HL-60 (cell line): ENCODE results near the gene BTBD2.

Source experiments
- DNase-seq, 2 experiments: peaks; one replicate each; pipeline ENCODE4 v3.0.0-alpha.2; 2010 to 2020; ENCODE audit warnings: low read depth in 1 of 2, low spot score in 1 of 2
- H3K27ac ChIP-seq: fragments of 250-450 bp; sonication (Bioruptor Pico); replicated peaks from 2 replicates; pipeline ENCODE4 v1.5.1; 2020; ENCODE audit warnings: mild to moderate bottlenecking, moderate library complexity
- H3K27me3 ChIP-seq: fragments of 250-450 bp; sonication (Bioruptor Pico); 2 replicates; pipeline ENCODE4 v1.5.1; 2021; ENCODE audit warnings: mild to moderate bottlenecking, moderate library complexity; ENCODE audit not compliant: insufficient read depth, poor library complexity, severe bottlenecking
- H3K4me3 ChIP-seq: replicated peaks from 2 replicates; pipeline ENCODE4 v1.5.1; 2011; ENCODE audit warnings: mild to moderate bottlenecking, control low read depth, low read length; ENCODE audit not compliant: insufficient read depth
- CTCF ChIP-seq: IDR thresholded peaks from one replicate; pipeline ENCODE4 v1.5.1; 2011; ENCODE audit warnings: low read length, control low read depth, inconsistent platforms; ENCODE audit not compliant: insufficient read depth
- GABPA ChIP-seq: IDR thresholded peaks from 2 replicates; pipeline ENCODE4 v1.6.1; 2012; ENCODE audit warnings: low read depth
- POLR2AphosphoS5 ChIP-seq: IDR thresholded peaks from 2 replicates; pipeline ENCODE4 v1.6.1; 2012; ENCODE audit warnings: low read depth
- SPI1 ChIP-seq: IDR thresholded peaks from 2 replicates; pipeline ENCODE4 v1.6.1; 2012; ENCODE audit warnings: low read depth, mild to moderate bottlenecking, borderline replicate concordance
- TF ChIP-seq, protein P1 (sequence below): IDR thresholded peaks from 2 replicates; pipeline ENCODE4 v1.6.1; 2012; ENCODE audit warnings: low read depth; ENCODE audit not compliant: insufficient replicate concordance

BTBD2 gene

GRCh38 chr19:2053601-2054389 lies 38.3 kb upstream of the BTBD2 start:
- DNase-seq: no peak
- Histone ChIP-seq H3K27ac (no peak overlapping the region), H3K4me3 (no peak overlapping the region), H3K27me3 (no peaks in the 10 kb centered on the region)
- TF ChIP-seq CTCF (no peak), GABPA (no peak), SPI1 (no peak), POLR2AphosphoS5 (no peak)
- TF ChIP-seq, protein P1, sequence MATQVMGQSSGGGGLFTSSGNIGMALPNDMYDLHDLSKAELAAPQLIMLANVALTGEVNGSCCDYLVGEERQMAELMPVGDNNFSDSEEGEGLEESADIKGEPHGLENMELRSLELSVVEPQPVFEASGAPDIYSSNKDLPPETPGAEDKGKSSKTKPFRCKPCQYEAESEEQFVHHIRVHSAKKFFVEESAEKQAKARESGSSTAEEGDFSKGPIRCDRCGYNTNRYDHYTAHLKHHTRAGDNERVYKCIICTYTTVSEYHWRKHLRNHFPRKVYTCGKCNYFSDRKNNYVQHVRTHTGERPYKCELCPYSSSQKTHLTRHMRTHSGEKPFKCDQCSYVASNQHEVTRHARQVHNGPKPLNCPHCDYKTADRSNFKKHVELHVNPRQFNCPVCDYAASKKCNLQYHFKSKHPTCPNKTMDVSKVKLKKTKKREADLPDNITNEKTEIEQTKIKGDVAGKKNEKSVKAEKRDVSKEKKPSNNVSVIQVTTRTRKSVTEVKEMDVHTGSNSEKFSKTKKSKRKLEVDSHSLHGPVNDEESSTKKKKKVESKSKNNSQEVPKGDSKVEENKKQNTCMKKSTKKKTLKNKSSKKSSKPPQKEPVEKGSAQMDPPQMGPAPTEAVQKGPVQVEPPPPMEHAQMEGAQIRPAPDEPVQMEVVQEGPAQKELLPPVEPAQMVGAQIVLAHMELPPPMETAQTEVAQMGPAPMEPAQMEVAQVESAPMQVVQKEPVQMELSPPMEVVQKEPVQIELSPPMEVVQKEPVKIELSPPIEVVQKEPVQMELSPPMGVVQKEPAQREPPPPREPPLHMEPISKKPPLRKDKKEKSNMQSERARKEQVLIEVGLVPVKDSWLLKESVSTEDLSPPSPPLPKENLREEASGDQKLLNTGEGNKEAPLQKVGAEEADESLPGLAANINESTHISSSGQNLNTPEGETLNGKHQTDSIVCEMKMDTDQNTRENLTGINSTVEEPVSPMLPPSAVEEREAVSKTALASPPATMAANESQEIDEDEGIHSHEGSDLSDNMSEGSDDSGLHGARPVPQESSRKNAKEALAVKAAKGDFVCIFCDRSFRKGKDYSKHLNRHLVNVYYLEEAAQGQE: no peak

DNA sequence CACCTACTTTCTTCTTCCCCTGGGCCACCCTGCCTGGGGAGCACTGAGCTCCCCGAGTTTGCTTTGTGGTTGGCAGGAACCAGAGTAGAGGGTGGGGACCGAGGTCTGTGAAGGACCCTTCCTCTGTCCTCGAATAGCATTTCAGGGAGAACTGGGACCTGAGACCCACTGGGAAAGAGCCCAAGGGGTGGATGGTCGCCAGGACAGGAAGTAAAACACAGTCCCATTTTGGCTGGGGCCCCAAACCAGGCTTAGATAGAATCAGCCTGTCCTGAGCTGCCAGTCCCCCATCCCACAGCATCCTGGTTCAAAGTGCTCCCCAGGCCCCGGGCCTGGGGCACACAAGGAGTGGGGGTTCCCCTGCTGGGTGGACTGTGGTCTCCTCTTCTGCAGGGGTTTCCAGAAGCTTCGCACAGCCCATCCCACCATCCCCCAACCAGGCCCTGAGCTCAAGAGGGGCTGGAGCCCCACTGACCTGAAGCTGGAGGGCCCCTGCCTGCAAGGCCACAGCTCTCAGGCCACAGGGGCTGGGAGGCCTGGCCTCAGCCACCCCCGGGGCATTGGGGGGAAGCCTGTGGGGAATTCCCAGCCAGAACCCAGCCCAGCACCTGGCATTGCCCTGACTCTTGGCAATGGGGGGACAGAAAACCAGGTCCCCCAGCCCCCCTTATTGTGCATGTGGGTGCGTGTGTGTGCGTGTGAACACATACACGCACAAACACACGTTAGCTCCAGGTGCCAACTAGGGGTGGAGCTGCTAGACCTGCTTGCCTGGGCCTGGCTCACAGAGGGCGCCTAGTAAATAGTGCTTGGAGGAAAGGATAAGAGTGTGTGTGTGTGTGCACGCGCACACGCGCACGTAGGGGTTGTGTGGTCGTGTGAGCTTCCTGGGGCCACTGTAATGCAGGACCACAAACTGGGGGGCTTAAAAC lies 36.5 kb upstream of the BTBD2 start:
- Histone ChIP-seq H3K4me3 (no peak overlapping the region), H3K27ac (peak overlapping the region; percentile 74), H3K27me3 (no peaks in the 10 kb centered on the region)
- DNase-seq: no peak
- TF ChIP-seq GABPA (no peak), CTCF (no peak), POLR2AphosphoS5 (no peak), SPI1 (no peak)
- TF ChIP-seq, protein P1: no peak

GRCh38 chr19:2050991-2051772 lies 35.7 kb upstream of the BTBD2 start, which contains the start of gene MKNK2:
TSS of gene MKNK2 (minus strand) at chr19:2051244. CDS start at chr19:2050851, 393 bp downstream.
- peak; percentile 83 to 86 for DNase-seq
- TF ChIP-seq GABPA: no peak
- peak; percentile 94 for TF ChIP-seq POLR2AphosphoS5
- TF ChIP-seq, protein P1: no peak
- H3K4me3 ChIP-seq: peak within 1 kb of the TSS; percentile 93
- H3K27me3 ChIP-seq: no peaks in the 10 kb centered on the region
- peak within 1 kb of the TSS; percentile 81 for H3K27ac ChIP-seq
